ENCODE data around the gene TGM1.
"Not testable (repeated sequence)": the region's sequence is repeated elsewhere in the genome, so short reads cannot be mapped to it uniquely, and the experiment has no call there.

TGM1 gene

GRCh38 chr14:24252289-24253124 is 10.5 kb downstream of the TGM1 start:
- DNase-seq, result no peak

GRCh38 chr14:24251880-24252288 is 11.1 kb downstream of the TGM1 start:
- DNase-seq, result no peak

GRCh38 chr14:24250354-24250753 is 12.6 kb downstream of the TGM1 start:
- DNase-seq, result no peak

- no peak for DNase-seq
Observed at GRCh38 chr14:24249230-24250021, 13.6 kb downstream of the TGM1 start.

GRCh38 chr14:24247422-24247821 is 15.6 kb downstream of the TGM1 start:
- DNase-seq, result no peak

- DNase-seq, result no peak
Observed at GRCh38 chr14:24246765-24247212, 16.2 kb downstream of the TGM1 start.

- DNase-seq, result not testable (repeated sequence)
Observed at GRCh38 chr14:24245350-24245749, 17.6 kb downstream of the TGM1 start.

GRCh38 chr14:24243336-24243836 is 19.6 kb downstream of the TGM1 start:
- no peak for DNase-seq

- DNase-seq, result peak; percentile 89
Observed at GRCh38 chr14:24241829-24242443, 21.0 kb downstream of the TGM1 start.

GRCh38 chr14:24240110-24240918 is 22.7 kb downstream of the TGM1 start:
- no peak for DNase-seq

- DNase-seq, result no peak
Observed at GRCh38 chr14:24238527-24239037, 24.4 kb downstream of the TGM1 start.

- DNase-seq, result no peak
Observed at GRCh38 chr14:24238123-24238522, 24.9 kb downstream of the TGM1 start.

GRCh38 chr14:24237463-24237955 is 25.5 kb downstream of the TGM1 start:
- DNase-seq, result no peak

- DNase-seq, result no peak
Observed at GRCh38 chr14:24236689-24237462, 26.1 kb downstream of the TGM1 start.

- no peak for DNase-seq
Observed at GRCh38 chr14:24235804-24236688, 26.9 kb downstream of the TGM1 start.

- DNase-seq, result no peak
Observed at GRCh38 chr14:24234095-24235005, 28.6 kb downstream of the TGM1 start.

GRCh38 chr14:24233538-24233866 is 29.5 kb downstream of the TGM1 start:
- no peak for DNase-seq

GRCh38 chr14:24232645-24233537 is 30.1 kb downstream of the TGM1 start, which contains the start of gene GMPR2:
TSS of gene GMPR2 (plus strand) at chr14:24232929. CDS start at chr14:24233254, 325 bp downstream.
- DNase-seq, result no peak

Data from NCI-H2107 (cell line).